Dermis microvascular lymphatic vessel endothelial cell (primary cell): ENCODE data around the gene MTF1. TPM values are rescaled to one million over a fixed set of nuclear protein-coding genes. Genes with fewer than 3 reads are reported as not detected.
"Not testable (repeated sequence)": the region's sequence is repeated elsewhere in the genome, so short reads cannot be mapped to it uniquely, and the experiment has no call there.

ENCODE experiments used
- DNase-seq, 2 donors: peaks; one replicate each; pipeline versions ENCODE4 v3.0.0 to v3.0.0-alpha.2; 2010; ENCODE audit warnings: low read depth in 2 of 2
- total RNA-seq: library from RNA; depleted of rRNA; stranded (reverse); fragments of >200 nt; gene quantifications from 2 replicates; pipeline ENCODE4 v1.2.1, GENCODE V29; 2014

The MTF1 gene
- 1.4 and 2.7 TPM in 2 replicates for total RNA-seq

- DNase-seq: peak; percentile 93 to 98
Observed at GRCh38 chr1:37859507-37860345, at the start of gene MTF1. Gene MTF1 (minus strand): TSS chr1:37859592. CDS start chr1:37857658, 1,934 bp downstream.

GRCh38 chr1:37908531-37908930 lies 49.1 kb upstream of the MTF1 start:
- not testable (repeated sequence) for DNase-seq

- not testable (repeated sequence) for DNase-seq
Observed at GRCh38 chr1:37907416-37908125, 48.2 kb upstream of the MTF1 start.

- not testable (repeated sequence) for DNase-seq
Observed at GRCh38 chr1:37906591-37906990, 47.2 kb upstream of the MTF1 start.

- no peak for DNase-seq
Observed at GRCh38 chr1:37905727-37906126, 46.3 kb upstream of the MTF1 start.

- DNase-seq: not testable (repeated sequence)
Observed at GRCh38 chr1:37903921-37904320, 44.5 kb upstream of the MTF1 start.

- DNase-seq: no peak
Observed at GRCh38 chr1:37902983-37903382, 43.6 kb upstream of the MTF1 start.

- no peak for DNase-seq
Observed at GRCh38 chr1:37901893-37902225, 42.5 kb upstream of the MTF1 start.

GRCh38 chr1:37901191-37901892 lies 42.0 kb upstream of the MTF1 start:
- no peak for DNase-seq

GRCh38 chr1:37897563-37897962 lies 38.2 kb upstream of the MTF1 start:
- not testable (repeated sequence) for DNase-seq

- no peak for DNase-seq
Observed at GRCh38 chr1:37893673-37894072, 34.3 kb upstream of the MTF1 start.

GRCh38 chr1:37892151-37893047 lies 33.0 kb upstream of the MTF1 start:
- DNase-seq: no peak

GRCh38 chr1:37890378-37891014 lies 31.1 kb upstream of the MTF1 start:
- DNase-seq: peak; percentile 48 to 61

GRCh38 chr1:37888022-37888700 lies 28.8 kb upstream of the MTF1 start:
- no peak for DNase-seq

GRCh38 chr1:37884145-37884544 lies 24.8 kb upstream of the MTF1 start:
- DNase-seq: no peak

- DNase-seq: no peak
Observed at GRCh38 chr1:37883671-37884070, 24.3 kb upstream of the MTF1 start.

- DNase-seq: no peak
Observed at GRCh38 chr1:37879865-37880264, 20.5 kb upstream of the MTF1 start.

- no peak for DNase-seq
Observed at GRCh38 chr1:37878071-37878470, 18.7 kb upstream of the MTF1 start.

- DNase-seq: peak in 1 of 2 donors; percentile 34
Observed at GRCh38 chr1:37875833-37876232, 16.4 kb upstream of the MTF1 start.

- no peak for DNase-seq
Observed at GRCh38 chr1:37872692-37873091, 13.3 kb upstream of the MTF1 start.
